ENCODE measurements around the gene DPH6.
"Not testable (repeated sequence)": the region's sequence is repeated elsewhere in the genome, so short reads cannot be mapped to it uniquely, and the experiment has no call there.

The DPH6 gene

DNA sequence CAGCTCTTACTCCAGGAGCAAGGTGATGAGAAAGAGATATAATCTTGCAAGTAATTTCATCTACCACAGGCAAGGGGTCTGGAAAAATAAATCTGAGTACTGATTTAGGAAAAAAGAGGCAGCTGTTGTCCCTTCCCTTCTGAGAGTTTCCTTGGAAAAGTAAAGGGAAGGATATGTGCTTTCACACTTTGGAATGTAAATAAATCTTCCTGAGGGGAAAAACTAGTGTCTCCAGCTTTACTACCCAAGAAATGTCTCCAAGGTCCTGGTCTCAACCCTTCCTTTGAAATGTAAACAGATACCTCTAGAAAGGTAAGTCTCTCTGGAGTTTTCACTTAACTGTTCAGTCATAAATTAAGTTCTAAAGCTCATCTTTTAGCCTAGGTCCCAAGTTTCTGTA lies 102.6 kb downstream of the DPH6 start:
- no peak overlapping the region for H3K27ac ChIP-seq
- TF ChIP-seq ZFX (IDR thresholded peaks at IDR 0.05; ENCODE audit: borderline replicate concordance) = no peak
- TF ChIP-seq, protein P1, sequence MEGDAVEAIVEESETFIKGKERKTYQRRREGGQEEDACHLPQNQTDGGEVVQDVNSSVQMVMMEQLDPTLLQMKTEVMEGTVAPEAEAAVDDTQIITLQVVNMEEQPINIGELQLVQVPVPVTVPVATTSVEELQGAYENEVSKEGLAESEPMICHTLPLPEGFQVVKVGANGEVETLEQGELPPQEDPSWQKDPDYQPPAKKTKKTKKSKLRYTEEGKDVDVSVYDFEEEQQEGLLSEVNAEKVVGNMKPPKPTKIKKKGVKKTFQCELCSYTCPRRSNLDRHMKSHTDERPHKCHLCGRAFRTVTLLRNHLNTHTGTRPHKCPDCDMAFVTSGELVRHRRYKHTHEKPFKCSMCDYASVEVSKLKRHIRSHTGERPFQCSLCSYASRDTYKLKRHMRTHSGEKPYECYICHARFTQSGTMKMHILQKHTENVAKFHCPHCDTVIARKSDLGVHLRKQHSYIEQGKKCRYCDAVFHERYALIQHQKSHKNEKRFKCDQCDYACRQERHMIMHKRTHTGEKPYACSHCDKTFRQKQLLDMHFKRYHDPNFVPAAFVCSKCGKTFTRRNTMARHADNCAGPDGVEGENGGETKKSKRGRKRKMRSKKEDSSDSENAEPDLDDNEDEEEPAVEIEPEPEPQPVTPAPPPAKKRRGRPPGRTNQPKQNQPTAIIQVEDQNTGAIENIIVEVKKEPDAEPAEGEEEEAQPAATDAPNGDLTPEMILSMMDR (IDR thresholded peaks at IDR 0.05) = no peak

DNA sequence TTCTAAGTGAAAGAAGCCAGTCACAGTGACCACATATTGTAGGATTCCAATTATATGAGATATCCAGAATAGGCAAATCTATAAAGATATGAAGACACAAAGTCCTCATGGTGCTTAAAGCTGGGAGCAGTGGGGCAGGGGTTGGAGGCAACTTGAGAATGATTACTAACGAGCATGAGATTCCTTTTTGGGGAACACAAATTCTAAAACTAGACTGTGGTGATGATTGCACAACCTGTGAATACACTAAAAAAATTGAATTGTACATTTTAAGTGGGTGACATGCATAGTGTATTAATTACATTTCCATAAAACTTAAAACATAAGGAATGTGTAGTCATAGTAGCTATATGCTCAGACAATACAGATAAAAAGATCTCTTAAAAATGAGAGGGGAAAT lies 103.2 kb downstream of the DPH6 start:
- no peak overlapping the region for H3K27ac ChIP-seq
- TF ChIP-seq, protein P1 (IDR thresholded peaks at IDR 0.05) = no peak
- TF ChIP-seq ZFX (IDR thresholded peaks at IDR 0.05; ENCODE audit: borderline replicate concordance) = no peak

DNA sequence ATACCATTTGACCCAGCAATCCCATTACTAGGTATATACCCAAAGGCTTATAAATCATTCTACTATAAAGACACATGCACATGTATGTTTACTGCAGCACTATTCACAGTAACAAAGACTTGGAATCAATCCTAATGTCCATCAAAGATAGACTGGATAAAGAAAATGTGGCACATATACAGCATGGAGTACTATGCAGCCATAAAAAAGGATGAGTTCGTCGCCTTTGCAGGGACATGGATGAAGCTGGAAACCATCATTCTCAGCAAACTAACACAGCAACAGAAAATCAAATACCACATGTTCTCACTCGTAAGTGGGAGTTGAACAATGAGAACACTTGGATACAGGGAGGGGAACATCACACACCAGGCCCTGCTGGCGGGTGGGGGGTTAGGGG lies 104.7 kb downstream of the DPH6 start:
- H3K27ac ChIP-seq = not testable (repeated sequence)

DNA sequence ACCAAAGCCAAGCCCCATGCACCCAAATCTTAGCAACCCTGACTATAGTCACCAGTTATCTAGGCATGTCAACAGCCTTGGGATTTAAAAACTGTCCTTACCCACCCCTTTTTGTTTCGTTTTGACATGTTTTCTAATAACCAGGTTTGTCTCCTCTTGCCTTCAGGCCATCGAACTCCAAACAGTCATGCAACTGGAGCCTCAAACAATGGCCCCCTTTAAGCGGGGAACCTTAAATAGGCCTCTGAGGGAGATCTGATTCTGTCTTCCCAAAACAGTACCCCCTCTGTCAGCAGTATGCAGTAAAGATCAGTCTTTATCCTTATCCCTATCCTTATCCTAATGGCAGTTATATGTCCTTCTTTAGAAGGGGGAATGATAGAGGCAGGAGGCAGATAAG lies 105.7 kb downstream of the DPH6 start:
- TF ChIP-seq ZFX (IDR thresholded peaks at IDR 0.05; ENCODE audit: borderline replicate concordance) = no peak
- TF ChIP-seq, protein P1 (IDR thresholded peaks at IDR 0.05) = no peak
- no peak overlapping the region for H3K27ac ChIP-seq

DNA sequence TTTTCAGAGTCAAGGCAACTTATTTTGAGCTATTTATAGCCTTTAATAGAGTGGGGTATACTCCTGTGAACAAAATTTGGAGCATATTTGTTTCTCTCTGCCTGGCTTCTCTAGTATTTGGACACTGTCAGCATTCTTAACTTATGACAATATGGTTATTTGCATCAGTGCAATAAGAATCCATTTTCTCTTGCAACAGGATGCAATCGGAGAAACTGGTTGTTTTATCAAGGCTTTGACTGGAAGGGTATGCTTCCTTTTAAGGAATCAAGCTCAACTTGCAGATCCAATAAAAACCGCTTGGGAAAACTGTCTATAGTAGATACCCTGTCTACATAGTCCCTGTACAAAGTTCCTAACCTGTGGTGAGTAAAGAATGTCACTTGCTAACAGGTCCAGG lies 106.7 kb downstream of the DPH6 start:
- no peak for TF ChIP-seq ZFX (IDR thresholded peaks at IDR 0.05; ENCODE audit: borderline replicate concordance)
- TF ChIP-seq, protein P1 (IDR thresholded peaks at IDR 0.05) = no peak
- H3K27ac ChIP-seq = no peak overlapping the region

DNA sequence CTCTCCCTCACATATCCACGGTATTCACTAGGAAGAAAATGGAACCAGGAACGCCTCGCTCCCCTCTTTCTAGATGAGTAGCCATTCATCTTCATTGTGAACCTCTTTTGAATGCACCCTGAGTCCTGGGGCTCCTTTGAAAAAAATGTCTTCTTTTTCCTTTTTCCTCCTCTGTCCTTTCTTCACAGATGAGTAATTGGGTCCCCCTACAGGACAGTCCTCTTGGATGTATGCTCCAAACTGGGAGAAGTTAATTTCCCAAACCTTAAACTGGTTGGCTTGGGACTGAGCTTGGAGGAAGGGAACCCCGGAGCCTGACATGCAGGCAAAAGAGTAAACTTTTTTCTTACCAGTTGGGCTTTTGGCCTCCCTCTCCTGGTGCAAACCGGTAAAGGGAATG lies 108.8 kb downstream of the DPH6 start:
- no peak overlapping the region for H3K27ac ChIP-seq

DNA sequence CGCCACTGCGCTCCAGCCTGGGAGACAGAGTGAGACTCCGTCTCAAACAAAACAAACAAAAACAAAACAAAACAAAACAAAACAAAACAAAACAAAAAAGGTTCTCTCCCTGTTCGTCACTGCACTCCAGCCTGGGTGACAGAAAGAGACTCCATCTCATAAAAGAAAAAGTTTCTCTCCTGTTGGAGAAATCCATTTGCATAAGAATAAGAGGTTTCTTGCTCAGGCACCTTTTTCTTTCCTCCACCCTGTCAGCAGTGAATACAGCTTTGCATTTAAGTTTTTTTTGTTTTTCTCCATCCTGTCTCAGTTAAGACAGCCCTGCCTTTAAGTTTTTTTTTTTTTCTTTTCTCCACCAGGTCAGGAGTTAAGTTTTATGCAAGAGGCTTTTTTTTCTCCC lies 109.5 kb downstream of the DPH6 start:
- TF ChIP-seq ZFX (IDR thresholded peaks at IDR 0.05; ENCODE audit: borderline replicate concordance) = no peak
- TF ChIP-seq, protein P1 (IDR thresholded peaks at IDR 0.05) = no peak
- no peak overlapping the region for H3K27ac ChIP-seq

More for the DNA sequence above, 108.8 kb downstream of the DPH6 start:
- TF ChIP-seq, protein P1 (IDR thresholded peaks at IDR 0.05) = no peak
- TF ChIP-seq ZFX (IDR thresholded peaks at IDR 0.05; ENCODE audit: borderline replicate concordance) = no peak

DNA sequence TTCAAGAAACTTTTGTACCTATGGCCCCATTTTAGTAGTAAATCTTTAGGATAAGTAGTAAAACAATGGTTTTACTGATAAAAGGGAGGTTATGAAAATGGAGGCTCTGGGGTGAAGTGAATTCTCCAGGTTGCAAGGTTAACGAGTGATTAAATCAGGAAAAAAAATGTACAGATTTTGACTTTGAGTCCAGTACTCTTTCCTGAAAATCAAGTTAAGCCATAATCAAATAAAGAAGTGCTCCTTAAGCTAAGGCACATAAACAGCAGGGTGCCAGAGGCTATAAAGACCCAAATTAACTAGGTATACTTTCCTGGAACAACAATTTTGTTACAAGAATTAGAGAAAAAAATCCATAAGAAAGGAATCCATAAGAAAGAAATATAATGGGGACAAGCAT lies 114.7 kb downstream of the DPH6 start:
- no peak for TF ChIP-seq ZFX (IDR thresholded peaks at IDR 0.05; ENCODE audit: borderline replicate concordance)
- TF ChIP-seq, protein P1 (IDR thresholded peaks at IDR 0.05) = no peak
- no peak overlapping the region for H3K27ac ChIP-seq

Data from 22Rv1 (cell line).